GM12891 (cell line): ENCODE data around the gene SHISA4.
"Not testable (repeated sequence)": the region's sequence is repeated elsewhere in the genome, so short reads cannot be mapped to it uniquely, and the experiment has no call there.

Experiments used
- DNase-seq: peaks from one replicate; pipeline ENCODE4 v3.0.0; 2011; ENCODE audit warnings: low spot score; ENCODE audit not compliant: insufficient read length
- FAIRE-seq: peaks from 2 replicates; lab custom pipeline; 2011; peaks lifted over from hg19 to GRCh38; lab: Jason Lieb, UNC
- PAX5 ChIP-seq: IDR thresholded peaks from 2 replicates; pipeline ENCODE4 v1.6.1; 2011; ENCODE audit warnings: low read length, moderate library complexity, mild to moderate bottlenecking; ENCODE audit not compliant: insufficient read depth, severe bottlenecking
- POLR2A ChIP-seq: IDR thresholded peaks from 2 replicates; pipeline ENCODE4 v1.6.1; 2011; ENCODE audit warnings: low read depth, low read length, control low read depth
- POLR2AphosphoS5 ChIP-seq: IDR thresholded peaks from 2 replicates; pipeline ENCODE4 v1.6.1; 2011; ENCODE audit warnings: low read depth, low read length, control low read depth
- POU2F2 ChIP-seq: IDR thresholded peaks from 2 replicates; pipeline ENCODE4 v1.6.1; 2011; ENCODE audit warnings: low read depth, mild to moderate bottlenecking, control low read depth, low read length, moderate library complexity
- SPI1 ChIP-seq: IDR thresholded peaks from 2 replicates; pipeline ENCODE4 v1.6.1; 2011; ENCODE audit warnings: low read depth, low read length, control low read depth
- TAF1 ChIP-seq: IDR thresholded peaks from 2 replicates; pipeline ENCODE4 v1.6.1; 2011; ENCODE audit warnings: low read depth, low read length, control low read depth

Gene SHISA4

GRCh38 chr1:201895913-201896807 lies 7.5 kb downstream of the SHISA4 start:
- TF ChIP-seq PAX5 (no peak), SPI1 (no peak), POU2F2 (no peak), TAF1 (no peak), POLR2AphosphoS5 (no peak), POLR2A (no peak)
- DNase-seq (peak; percentile 83), FAIRE-seq (peak; percentile 100)

DNA sequence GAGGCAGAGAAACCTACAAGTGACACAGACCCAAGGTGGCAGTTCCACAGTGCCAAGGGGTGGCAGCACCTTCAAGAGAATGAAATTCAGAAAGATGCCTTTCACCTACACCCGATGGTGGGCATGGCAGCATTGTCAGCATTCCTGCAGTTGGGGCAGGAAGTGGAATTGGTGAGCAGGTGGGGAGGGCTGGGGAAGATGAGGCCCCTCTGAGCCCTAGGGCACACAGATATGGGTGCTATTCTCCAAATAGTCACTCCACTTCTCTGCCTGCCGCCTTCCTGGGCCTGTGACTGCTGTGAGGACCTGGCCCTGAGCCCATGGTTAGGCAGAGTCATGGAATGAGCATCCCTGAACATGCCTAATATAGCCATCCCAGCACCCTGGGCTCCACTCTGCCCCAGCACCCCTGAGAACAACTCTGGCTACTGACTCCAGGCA lies 8.3 kb downstream of the SHISA4 start:
- DNase-seq (no peak), FAIRE-seq (no peak)
- no peak for TF ChIP-seq TAF1
- no peak for TF ChIP-seq POLR2A
- TF ChIP-seq POLR2AphosphoS5, result no peak
- TF ChIP-seq SPI1, result no peak
- no peak for TF ChIP-seq PAX5
- no peak for TF ChIP-seq POU2F2

GRCh38 chr1:201898240-201898894 lies 9.7 kb downstream of the SHISA4 start:
- DNase-seq, result no peak
- TF ChIP-seq TAF1 (no peak), POLR2A (no peak), POLR2AphosphoS5 (no peak), POU2F2 (no peak), PAX5 (no peak), SPI1 (no peak)
- FAIRE-seq, result no peak

GRCh38 chr1:201898992-201899391 lies 10.3 kb downstream of the SHISA4 start:
- FAIRE-seq (no peak), DNase-seq (no peak)
- TF ChIP-seq SPI1, result no peak
- TF ChIP-seq POLR2A, result no peak
- TF ChIP-seq POLR2AphosphoS5, result no peak
- TF ChIP-seq TAF1, result no peak

- TF ChIP-seq TAF1, result no peak
- TF ChIP-seq POLR2AphosphoS5, result no peak
- TF ChIP-seq SPI1, result peak; percentile 92
- no peak for FAIRE-seq
- DNase-seq, result no peak
These were observed 11.2 kb downstream of the SHISA4 start for GRCh38 chr1:201899683-201900429.

DNA sequence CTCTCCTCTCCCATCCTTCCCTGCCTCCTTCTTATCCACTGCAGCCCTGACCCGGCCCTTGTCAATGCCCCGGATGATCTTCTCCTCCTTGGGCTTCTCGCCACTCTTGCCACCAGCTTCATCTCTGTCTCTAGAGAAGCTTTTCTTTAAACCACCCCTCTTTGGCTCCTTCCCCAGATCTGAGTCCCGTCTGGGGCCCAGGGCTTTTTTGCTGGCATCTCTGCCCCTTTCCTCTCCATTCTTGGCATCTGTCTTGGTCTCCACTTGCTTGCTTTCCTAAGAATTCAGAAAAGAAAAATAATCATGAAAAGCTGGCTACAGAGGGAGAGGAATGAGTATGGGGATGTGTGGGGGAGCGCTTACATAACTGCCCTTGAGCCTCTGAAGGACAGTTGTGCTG lies 11.8 kb downstream of the SHISA4 start:
- DNase-seq (no peak), FAIRE-seq (no peak)
- TF ChIP-seq POLR2A (no peak), TAF1 (no peak), SPI1 (no peak), POLR2AphosphoS5 (no peak), PAX5 (no peak), POU2F2 (no peak)

DNA sequence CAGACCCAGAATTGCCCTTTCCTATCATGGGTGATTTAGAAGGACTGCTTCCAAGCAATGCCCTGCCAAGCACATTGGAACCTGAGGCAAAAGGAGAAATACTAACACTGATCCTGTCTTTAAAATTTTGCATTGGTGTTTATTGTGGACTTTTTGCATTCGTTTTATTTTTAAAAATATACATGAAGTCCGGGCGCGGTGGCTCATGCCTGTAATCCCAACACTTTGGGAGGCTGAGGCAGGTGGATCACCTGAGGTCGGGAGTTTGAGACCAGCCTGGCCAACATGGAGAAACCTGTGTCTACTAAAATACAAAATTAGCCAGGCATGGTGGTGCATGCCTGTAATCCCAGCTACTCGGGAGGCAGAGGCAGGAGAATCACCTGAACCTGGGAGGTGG lies 12.3 kb downstream of the SHISA4 start:
- DNase-seq, FAIRE-seq: not testable (repeated sequence)

GRCh38 chr1:201902198-201902597 lies 13.5 kb downstream of the SHISA4 start:
- no peak for TF ChIP-seq TAF1
- TF ChIP-seq SPI1, result no peak
- TF ChIP-seq POLR2AphosphoS5, result no peak
- no peak for TF ChIP-seq POU2F2
- no peak for TF ChIP-seq PAX5
- no peak for TF ChIP-seq POLR2A
- no peak for FAIRE-seq
- no peak for DNase-seq

DNA sequence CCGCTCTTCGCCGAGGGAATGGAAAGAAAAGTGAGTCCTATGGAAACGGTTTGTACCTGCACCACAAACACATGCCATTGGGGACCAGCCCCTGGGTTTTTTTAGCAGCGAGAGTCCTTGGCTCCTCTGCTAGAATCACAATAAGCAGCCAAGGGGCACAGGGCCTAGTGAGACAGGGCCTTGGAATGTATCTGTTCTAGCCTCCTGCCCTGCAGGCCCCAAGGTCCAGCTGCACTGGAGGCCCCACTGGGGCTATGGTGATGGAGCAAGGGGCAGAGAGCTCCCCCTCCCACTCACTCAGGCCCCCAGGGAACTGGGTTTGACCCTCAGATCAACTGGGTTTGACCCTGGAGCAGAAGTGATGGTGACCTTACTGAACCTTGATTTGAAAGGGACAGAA lies 14.4 kb downstream of the SHISA4 start:
- no peak for TF ChIP-seq SPI1
- no peak for TF ChIP-seq POLR2AphosphoS5
- TF ChIP-seq POU2F2, result no peak
- no peak for TF ChIP-seq PAX5
- TF ChIP-seq TAF1, result no peak
- no peak for TF ChIP-seq POLR2A
- FAIRE-seq, result no peak
- no peak for DNase-seq

DNA sequence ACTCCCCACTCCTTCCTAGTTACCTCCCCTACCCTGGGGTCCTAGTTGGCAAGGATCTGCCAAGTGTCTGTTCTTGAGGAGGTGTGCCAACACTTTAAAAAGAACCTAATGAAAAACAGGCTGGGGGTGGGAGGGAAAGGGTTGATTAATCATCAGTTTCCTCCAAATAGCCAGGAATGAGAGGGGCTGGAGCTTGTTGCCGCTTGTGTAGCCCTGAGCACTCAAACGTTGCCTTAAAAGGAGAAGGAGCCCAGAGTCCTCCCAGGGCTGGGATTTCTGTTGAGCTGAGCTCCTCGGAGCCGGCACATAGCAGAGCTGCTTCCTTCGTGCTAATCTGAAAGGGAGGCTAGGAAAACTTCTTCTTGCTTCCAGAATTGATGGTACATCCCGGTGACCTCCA lies 15.9 kb downstream of the SHISA4 start:
- TF ChIP-seq POU2F2 (no peak), TAF1 (no peak), POLR2AphosphoS5 (no peak), PAX5 (no peak), SPI1 (no peak), POLR2A (no peak)
- no peak for DNase-seq
- FAIRE-seq, result no peak
